Measurements from ENCODE around the gene LCT.

LCT gene

GRCh38 chr2:135762530-135762929 lies 74.5 kb downstream of the LCT start:
- peaks cover 7% of the 10 kb centered on the region; the same call in 1 of the 2 replicates for H3K79me2 ChIP-seq (ENCODE audit: low read length)
- peaks cover 60% of the 10 kb centered on the region for H3K36me3 ChIP-seq (replicated peaks; ENCODE audit: low read depth, low read length)
- no peak overlapping the region for H3K9ac ChIP-seq (ENCODE audit: low read length)
- no peak overlapping the region for H3K4me3 ChIP-seq (ENCODE audit: low read length)
- H3K27me3 ChIP-seq (ENCODE audit: low read depth, low read length): no peaks in the 10 kb centered on the region
- no peak overlapping the region for H3K4me2 ChIP-seq (ENCODE audit: low read length)
- no peaks in the 10 kb centered on the region for H4K20me1 ChIP-seq (ENCODE audit: insufficient read depth, low read length)
- H3K9me3 ChIP-seq (ENCODE audit: insufficient read depth, low read length): no peaks in the 10 kb centered on the region
- no peak for TF ChIP-seq CTCF (IDR thresholded peaks at IDR 0.05; ENCODE audit: low read depth, low read length)
- no peak for TF ChIP-seq EZH2phosphoT487 (IDR thresholded peaks at IDR 0.05; ENCODE audit: low read depth)
- no peak overlapping the region for H3K27ac ChIP-seq (ENCODE audit: low read length)
- H3K4me1 ChIP-seq (ENCODE audit: low read length): no peaks in the 10 kb centered on the region
- no peak overlapping the region for H2AFZ ChIP-seq (ENCODE audit: low read depth, low read length)

DNA sequence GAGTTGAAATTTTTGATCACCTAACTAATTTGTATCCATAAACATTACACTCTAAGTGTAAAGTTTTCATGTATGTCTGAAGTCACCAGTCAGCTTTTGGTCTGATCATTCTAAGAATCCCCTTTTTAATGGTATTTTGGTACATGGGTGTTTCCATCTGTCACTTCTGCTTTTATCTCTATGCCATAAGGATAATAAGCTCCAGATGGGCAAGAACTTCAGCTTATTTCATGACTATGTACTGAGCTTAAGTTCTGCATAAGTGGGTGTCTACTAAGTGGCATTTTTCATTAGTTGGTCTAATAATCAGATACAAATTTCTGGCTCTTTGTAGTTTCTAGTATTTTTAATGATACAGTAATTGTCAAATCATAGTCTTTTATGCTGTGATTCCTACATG lies 75.0 kb downstream of the LCT start:
- peaks cover 61% of the 10 kb centered on the region for H3K36me3 ChIP-seq (replicated peaks; ENCODE audit: low read depth, low read length)
- no peak overlapping the region for H2AFZ ChIP-seq (ENCODE audit: low read depth, low read length)
- H3K27ac ChIP-seq (ENCODE audit: low read length): no peak overlapping the region
- H4K20me1 ChIP-seq (ENCODE audit: insufficient read depth, low read length): no peaks in the 10 kb centered on the region
- H3K27me3 ChIP-seq (ENCODE audit: low read depth, low read length): no peaks in the 10 kb centered on the region
- H3K4me1 ChIP-seq (ENCODE audit: low read length): no peaks in the 10 kb centered on the region
- H3K9ac ChIP-seq (ENCODE audit: low read length): no peak overlapping the region
- no peak overlapping the region for H3K4me2 ChIP-seq (ENCODE audit: low read length)
- H3K79me2 ChIP-seq (ENCODE audit: low read length): peaks cover 6% of the 10 kb centered on the region; the same call in 1 of the 2 replicates
- H3K4me3 ChIP-seq (ENCODE audit: low read length): no peak overlapping the region
- no peak for TF ChIP-seq CTCF (IDR thresholded peaks at IDR 0.05; ENCODE audit: low read depth, low read length)
- no peak for TF ChIP-seq EZH2phosphoT487 (IDR thresholded peaks at IDR 0.05; ENCODE audit: low read depth)
- peaks cover under 1% of the 10 kb centered on the region; the same call in 1 of the 2 replicates for H3K9me3 ChIP-seq (ENCODE audit: insufficient read depth, low read length)

DNA sequence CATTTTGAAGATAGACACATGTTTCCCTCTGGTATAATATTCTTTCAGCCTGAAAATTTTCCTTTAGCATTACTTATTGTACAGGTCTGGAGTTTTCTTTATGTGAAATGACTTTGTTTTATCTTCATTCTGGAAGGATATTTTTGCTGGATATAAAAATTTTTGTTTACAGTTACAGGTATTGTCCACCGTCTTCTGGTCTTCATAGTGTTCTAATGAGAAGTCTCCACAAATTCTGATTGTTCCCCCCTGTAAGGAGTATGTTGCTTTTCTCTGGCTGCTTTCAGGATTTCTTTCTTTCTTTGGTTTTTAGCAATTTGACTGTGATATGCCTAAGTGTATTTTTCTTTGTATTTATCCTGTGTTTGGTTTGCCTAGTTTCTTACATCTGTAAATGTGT lies 80.3 kb downstream of the LCT start:
- Histone ChIP-seq H4K20me1 (ENCODE audit: insufficient read depth, low read length) (no peaks in the 10 kb centered on the region), H3K9ac (ENCODE audit: low read length) (no peak overlapping the region), H3K36me3 (replicated peaks; ENCODE audit: low read depth, low read length) (peaks cover 70% of the 10 kb centered on the region)

DNA sequence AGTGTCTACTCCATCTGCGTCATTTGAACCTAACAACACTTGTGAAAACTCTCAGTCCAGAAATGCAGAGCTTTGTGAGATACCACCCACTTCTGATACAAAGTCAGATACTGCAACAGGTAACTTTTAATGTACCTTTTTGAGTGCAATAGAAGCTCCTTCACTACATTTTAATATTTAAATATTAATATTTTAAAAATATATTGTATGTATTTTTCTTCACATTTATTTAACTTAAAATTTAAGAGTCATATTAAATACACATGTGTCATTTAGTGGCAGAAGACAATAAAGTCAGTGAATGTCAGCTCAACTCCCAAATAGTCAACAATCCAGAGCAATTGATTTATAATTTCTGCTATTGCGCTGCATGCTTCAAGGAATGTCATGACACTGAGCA lies 81.4 kb downstream of the LCT start:
- Histone ChIP-seq H3K9me3 (ENCODE audit: insufficient read depth, low read length) (peaks cover 7% of the 10 kb centered on the region; the same call in 1 of the 2 replicates), H3K27ac (ENCODE audit: low read length) (no peak overlapping the region), H2AFZ (ENCODE audit: low read depth, low read length) (no peak overlapping the region), H3K36me3 (replicated peaks; ENCODE audit: low read depth, low read length) (peaks cover 66% of the 10 kb centered on the region), H3K4me1 (ENCODE audit: low read length) (no peaks in the 10 kb centered on the region), H3K9ac (ENCODE audit: low read length) (no peak overlapping the region), H3K4me2 (ENCODE audit: low read length) (no peak overlapping the region), H3K79me2 (ENCODE audit: low read length) (0 out of 2 replicates have a peak, but pooled peaks cover 3% of the 10 kb centered on the region), H4K20me1 (ENCODE audit: insufficient read depth, low read length) (no peaks in the 10 kb centered on the region), H3K27me3 (ENCODE audit: low read depth, low read length) (no peaks in the 10 kb centered on the region), H3K4me3 (ENCODE audit: low read length) (no peak overlapping the region)
- TF ChIP-seq CTCF (IDR thresholded peaks at IDR 0.05; ENCODE audit: low read depth, low read length) (no peak), EZH2phosphoT487 (IDR thresholded peaks at IDR 0.05; ENCODE audit: low read depth) (no peak)

More for the DNA sequence above, 80.3 kb downstream of the LCT start:
- Histone ChIP-seq H3K9me3 (ENCODE audit: insufficient read depth, low read length) (peaks cover 7% of the 10 kb centered on the region; the same call in 1 of the 2 replicates), H3K79me2 (ENCODE audit: low read length) (0 out of 2 replicates have a peak, but pooled peaks cover 3% of the 10 kb centered on the region), H3K4me3 (ENCODE audit: low read length) (no peak overlapping the region), H3K27me3 (ENCODE audit: low read depth, low read length) (no peaks in the 10 kb centered on the region), H3K27ac (ENCODE audit: low read length) (no peak overlapping the region), H3K4me1 (ENCODE audit: low read length) (no peaks in the 10 kb centered on the region), H2AFZ (ENCODE audit: low read depth, low read length) (no peak overlapping the region), H3K4me2 (ENCODE audit: low read length) (no peak overlapping the region)
- TF ChIP-seq CTCF (IDR thresholded peaks at IDR 0.05; ENCODE audit: low read depth, low read length) (no peak), EZH2phosphoT487 (IDR thresholded peaks at IDR 0.05; ENCODE audit: low read depth) (no peak)
